Neutrophil (primary cell): ENCODE data around the gene EFNA5.

Experiments
- H3K27ac ChIP-seq: fragments of 200-600 bp; sonication (generic); 2 replicates; pipeline ENCODE4 v1.5.1; 2016; ENCODE audit warnings: mild to moderate bottlenecking, moderate library complexity
- H3K27me3 ChIP-seq: fragments of 200-600 bp; sonication (generic); 2 replicates; pipeline ENCODE4 v1.6.0; 2016; ENCODE audit warnings: mild to moderate bottlenecking
- H3K36me3 ChIP-seq: fragments of 200-600 bp; sonication (generic); 2 replicates; pipeline ENCODE4 v1.5.1; 2017
- H3K4me1 ChIP-seq, 2 experiments: fragments of 200-600 bp in 1 of 2; sonication (generic) in 1 of 2; 1 replicate in 1 of 2; 2 replicates in 1 of 2; pipeline versions ENCODE4 v1.5.1 to v1.6.1; 2013 to 2016; ENCODE audit warnings: low read depth in 1 of 2, low read length in 1 of 2, mild to moderate bottlenecking in 1 of 2, moderate library complexity in 1 of 2; ENCODE audit not compliant: control insufficient read depth in 1 of 2, insufficient read depth in 1 of 2
- H3K4me3 ChIP-seq, 2 experiments: fragments of 200-600 bp in 1 of 2; sonication (generic) in 1 of 2; 1 replicate in 1 of 2; 2 replicates in 1 of 2; pipeline ENCODE4 v1.5.1; 2013 to 2016; ENCODE audit warnings: low read depth in 1 of 2, low read length in 1 of 2, mild to moderate bottlenecking in 1 of 2, moderate library complexity in 1 of 2
- H3K9me3 ChIP-seq: fragments of 200-600 bp; sonication (generic); 2 replicates; pipeline ENCODE4 v1.5.1; 2016
- CTCF ChIP-seq: fragments of 200-600 bp; sonication (generic); IDR thresholded peaks from 2 replicates; pipeline ENCODE4 v1.5.1; 2016; ENCODE audit warnings: antibody characterized with exemption

Gene EFNA5

GRCh38 chr5:107431998-107432397, 238.7 kb downstream of the EFNA5 start:
- H3K4me1 ChIP-seq = peaks cover 36 to 39% of the 10 kb centered on the region in 2 experiments
- no peaks in the 10 kb centered on the region for H3K27me3 ChIP-seq
- no peaks in the 10 kb centered on the region for H3K36me3 ChIP-seq
- no peak overlapping the region for H3K4me3 ChIP-seq
- no peak for TF ChIP-seq CTCF
- no peaks in the 10 kb centered on the region for H3K9me3 ChIP-seq
- no peak overlapping the region for H3K27ac ChIP-seq

DNA sequence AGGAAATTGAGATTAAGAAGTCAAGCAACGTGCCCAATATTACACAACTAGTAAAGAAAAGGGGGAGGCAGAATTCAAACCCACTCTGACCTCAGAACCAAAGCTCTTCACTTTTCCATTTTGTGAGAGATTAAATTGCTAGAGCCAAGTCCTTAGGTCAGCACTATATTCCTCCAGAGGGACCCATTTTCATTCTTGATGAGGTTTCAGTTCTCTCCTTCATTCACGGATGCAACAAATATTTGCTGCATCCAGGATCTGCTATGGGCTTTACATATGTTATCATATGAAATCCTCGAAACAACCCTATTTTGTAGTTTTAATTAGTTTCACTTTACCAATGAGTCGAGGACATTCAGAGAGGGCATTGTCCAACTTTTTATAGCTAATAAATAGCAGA, 239.2 kb downstream of the EFNA5 start:
- no peak overlapping the region for H3K27ac ChIP-seq
- H3K9me3 ChIP-seq = no peaks in the 10 kb centered on the region
- peaks cover 36 to 39% of the 10 kb centered on the region in 2 experiments for H3K4me1 ChIP-seq
- H3K4me3 ChIP-seq = no peak overlapping the region
- TF ChIP-seq CTCF = no peak
- no peaks in the 10 kb centered on the region for H3K36me3 ChIP-seq
- no peaks in the 10 kb centered on the region for H3K27me3 ChIP-seq

- Histone ChIP-seq H3K27ac (peak overlapping the region; percentile 47), H3K9me3 (no peaks in the 10 kb centered on the region), H3K36me3 (no peaks in the 10 kb centered on the region), H3K4me1 (peaks cover 36 to 39% of the 10 kb centered on the region in 2 experiments), H3K27me3 (no peaks in the 10 kb centered on the region), H3K4me3 (no peak overlapping the region)
- no peak for TF ChIP-seq CTCF
These were observed 240.6 kb downstream of the EFNA5 start for GRCh38 chr5:107430071-107430625.

GRCh38 chr5:107428303-107428813, 242.4 kb downstream of the EFNA5 start:
- no peak for TF ChIP-seq CTCF
- Histone ChIP-seq H3K36me3 (no peaks in the 10 kb centered on the region), H3K4me1 (peaks cover 36 to 39% of the 10 kb centered on the region in 2 experiments)

GRCh38 chr5:107426872-107427271, 243.9 kb downstream of the EFNA5 start:
- Histone ChIP-seq H3K9me3 (no peaks in the 10 kb centered on the region), H3K36me3 (no peaks in the 10 kb centered on the region), H3K27ac (no peak overlapping the region), H3K4me3 (no peak overlapping the region), H3K4me1 (peaks cover 36 to 39% of the 10 kb centered on the region in 2 experiments), H3K27me3 (no peaks in the 10 kb centered on the region)
- TF ChIP-seq CTCF = no peak

More at GRCh38 chr5:107428303-107428813, 242.4 kb downstream of the EFNA5 start:
- Histone ChIP-seq H3K9me3 (no peaks in the 10 kb centered on the region), H3K4me3 (no peak overlapping the region), H3K27ac (peak overlapping the region; percentile 78), H3K27me3 (no peaks in the 10 kb centered on the region)
